Suppressor macrophage treated with lipopolysaccharide for 1 hour (primary cell): ENCODE measurements around the gene DPP6.

Experiments used
- DNase-seq, 3 donors: peaks; one replicate each; pipeline ENCODE4 v3.0.0-alpha.2; 2020 to 2022

The DPP6 gene

GRCh38 chr7:154564676-154565075 lies 512.5 kb downstream of the DPP6 start:
- no peak for DNase-seq

- DNase-seq: no peak
Observed at GRCh38 chr7:154566877-154567276, 514.7 kb downstream of the DPP6 start.

DNA sequence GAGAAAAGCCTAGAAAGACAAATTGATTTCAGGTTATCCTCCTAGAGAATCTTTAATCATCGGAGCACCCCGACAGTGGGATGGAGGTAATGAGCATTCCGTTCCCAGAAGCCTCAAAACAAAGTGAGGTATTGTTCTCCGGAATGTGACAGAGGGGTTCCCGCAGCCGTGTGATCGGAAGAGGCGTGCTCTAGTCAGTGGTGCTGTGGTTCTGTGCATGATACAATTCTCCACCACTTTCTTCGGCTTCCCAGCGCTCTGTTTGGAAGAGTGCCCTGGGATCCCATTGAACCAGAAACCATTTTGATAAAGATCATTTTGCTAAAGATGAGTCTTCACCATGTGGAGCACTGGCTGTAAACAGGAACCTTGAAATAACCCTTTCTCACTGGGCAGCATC lies 516.1 kb downstream of the DPP6 start:
- no peak for DNase-seq

DNA sequence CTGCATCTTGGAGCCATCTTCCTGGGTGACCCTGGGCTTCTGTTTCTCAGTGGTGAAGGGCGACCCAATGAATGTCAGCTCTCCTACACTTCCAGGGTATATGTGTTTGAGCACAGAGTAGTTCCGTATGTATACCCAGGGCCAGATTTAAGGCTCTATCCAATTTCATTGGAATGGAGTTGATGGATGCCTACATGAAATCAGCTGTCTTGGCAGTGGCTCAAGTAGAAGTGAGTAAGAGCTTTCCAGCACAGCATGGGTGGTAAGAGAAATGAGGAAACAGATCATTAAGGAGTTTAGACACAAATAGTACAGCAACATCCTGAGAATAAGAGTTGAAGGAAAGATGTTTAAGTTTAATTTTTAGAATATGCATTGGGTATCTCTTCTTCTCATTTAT lies 517.7 kb downstream of the DPP6 start:
- DNase-seq: no peak

- DNase-seq: no peak
Observed at GRCh38 chr7:154571772-154572171, 519.6 kb downstream of the DPP6 start.

DNA sequence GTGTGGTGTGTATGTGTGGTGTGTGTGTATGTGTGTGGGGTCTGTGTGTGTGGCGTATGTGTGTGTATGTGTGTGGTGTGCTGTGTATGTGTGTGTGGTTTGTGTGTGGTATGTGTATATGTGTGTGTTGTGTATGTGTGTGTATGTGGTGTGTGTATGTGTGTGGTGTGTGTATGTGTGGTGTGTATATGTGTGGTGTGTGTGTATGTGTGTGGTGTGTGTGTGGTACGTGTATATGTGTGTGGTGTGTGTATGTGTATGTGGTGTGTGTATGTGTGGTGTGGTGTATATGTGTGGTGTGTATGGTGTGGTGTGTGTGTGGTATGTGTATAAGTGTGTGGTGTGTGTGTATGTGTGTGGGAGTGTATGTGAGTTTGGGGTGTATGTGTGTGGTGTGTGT lies 522.0 kb downstream of the DPP6 start:
- DNase-seq: no peak

- no peak for DNase-seq
Observed at GRCh38 chr7:154575497-154575896, 523.3 kb downstream of the DPP6 start.

- no peak for DNase-seq
Observed at GRCh38 chr7:154576604-154577003, 524.4 kb downstream of the DPP6 start.

GRCh38 chr7:154577141-154577873 lies 525.1 kb downstream of the DPP6 start:
- DNase-seq: no peak

GRCh38 chr7:154578336-154578735 lies 526.1 kb downstream of the DPP6 start:
- no peak for DNase-seq

DNA sequence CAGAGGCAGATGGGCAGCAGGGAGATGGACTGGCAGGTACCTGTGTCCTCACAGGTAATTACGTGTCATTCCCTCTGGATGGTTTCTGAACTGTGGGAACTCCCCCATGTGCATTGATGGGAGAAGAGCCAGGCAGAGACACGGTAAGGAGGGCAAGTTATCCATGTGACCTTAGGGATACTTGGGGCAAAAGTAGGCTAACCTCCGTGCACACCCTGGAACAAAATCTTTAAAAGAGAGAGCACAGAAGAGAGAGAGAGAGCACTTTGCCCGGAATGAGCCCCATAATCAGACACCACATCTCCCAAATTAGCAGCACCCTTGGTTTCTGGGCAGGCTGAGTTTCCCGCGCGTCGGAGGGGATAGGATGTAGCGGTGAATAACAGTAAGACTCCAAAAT lies 527.5 kb downstream of the DPP6 start:
- no peak for DNase-seq

DNA sequence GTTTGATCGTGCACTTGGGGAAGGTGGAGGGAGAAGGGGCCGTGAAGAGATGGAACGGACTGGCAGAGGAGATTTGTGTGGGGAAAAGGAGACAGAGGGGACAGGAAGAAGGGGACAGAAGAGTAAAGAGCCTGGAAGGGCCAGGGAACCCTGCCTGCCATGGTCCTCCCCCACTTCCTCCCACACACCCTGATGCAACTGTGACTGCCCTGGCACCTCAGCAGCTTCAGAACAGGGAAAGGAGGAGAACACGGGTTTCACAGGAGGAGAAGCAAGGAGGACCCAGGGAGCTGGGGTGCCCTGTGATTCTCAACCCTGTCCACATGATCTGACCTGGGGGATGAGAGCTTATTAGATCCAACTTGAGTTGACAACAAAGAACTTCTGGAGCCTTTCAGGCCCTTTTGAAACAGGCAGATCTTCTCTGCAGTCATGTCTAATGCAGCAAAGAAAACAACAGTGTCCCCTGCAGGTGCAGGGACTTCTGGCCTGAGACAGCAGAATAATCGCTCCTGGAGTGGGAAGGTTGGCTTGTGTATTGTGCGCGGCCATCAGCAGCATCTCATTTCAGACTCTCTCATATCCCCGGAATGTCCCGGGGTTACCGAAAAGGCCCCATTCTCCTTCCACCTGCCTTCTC lies 529.2 kb downstream of the DPP6 start:
- no peak for DNase-seq

GRCh38 chr7:154583454-154583853 lies 531.3 kb downstream of the DPP6 start:
- no peak for DNase-seq

GRCh38 chr7:154584352-154585252 lies 532.4 kb downstream of the DPP6 start:
- DNase-seq: no peak

DNA sequence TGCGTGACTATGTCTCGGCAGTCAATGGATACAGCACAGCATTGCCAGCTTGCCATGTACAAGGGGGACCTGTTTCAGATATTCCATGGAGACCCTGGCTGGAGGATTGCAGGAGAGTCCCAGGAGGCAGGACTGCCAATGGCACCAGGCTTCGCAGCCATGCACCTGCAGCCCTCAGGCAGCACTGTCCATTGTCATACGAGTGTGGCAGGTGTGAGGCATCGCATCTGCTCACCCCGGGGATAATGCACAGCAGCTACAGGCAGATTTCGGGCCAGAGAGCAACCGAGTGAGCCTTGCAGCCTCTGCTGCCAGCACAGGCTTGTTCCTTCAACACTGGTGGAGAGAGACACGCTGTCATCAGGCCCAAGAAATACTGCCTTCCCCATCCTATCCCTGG lies 535.6 kb downstream of the DPP6 start:
- no peak for DNase-seq

DNA sequence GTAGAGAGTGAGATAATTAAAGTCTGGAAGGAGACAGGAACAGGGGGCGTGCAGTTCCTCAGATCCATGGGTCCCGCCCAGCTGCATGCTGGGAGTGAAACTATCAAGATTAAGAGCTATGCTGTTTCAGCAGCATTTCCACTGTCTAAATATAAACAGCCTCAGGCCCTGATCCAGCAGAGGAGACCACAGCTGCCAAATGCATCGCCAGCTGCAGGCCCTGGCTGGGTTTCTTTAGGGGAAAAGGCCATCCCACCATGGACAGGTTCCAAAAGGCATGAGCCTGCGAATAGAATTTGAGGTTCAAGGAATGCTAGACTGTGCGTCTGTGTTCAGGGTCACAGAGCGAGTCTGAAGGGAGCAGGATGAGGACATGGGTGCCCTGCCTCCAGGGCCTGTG lies 539.3 kb downstream of the DPP6 start:
- no peak for DNase-seq

- no peak for DNase-seq
Observed at GRCh38 chr7:154592388-154592787, 540.2 kb downstream of the DPP6 start.

GRCh38 chr7:154598396-154598795 lies 546.2 kb downstream of the DPP6 start:
- no peak for DNase-seq

DNA sequence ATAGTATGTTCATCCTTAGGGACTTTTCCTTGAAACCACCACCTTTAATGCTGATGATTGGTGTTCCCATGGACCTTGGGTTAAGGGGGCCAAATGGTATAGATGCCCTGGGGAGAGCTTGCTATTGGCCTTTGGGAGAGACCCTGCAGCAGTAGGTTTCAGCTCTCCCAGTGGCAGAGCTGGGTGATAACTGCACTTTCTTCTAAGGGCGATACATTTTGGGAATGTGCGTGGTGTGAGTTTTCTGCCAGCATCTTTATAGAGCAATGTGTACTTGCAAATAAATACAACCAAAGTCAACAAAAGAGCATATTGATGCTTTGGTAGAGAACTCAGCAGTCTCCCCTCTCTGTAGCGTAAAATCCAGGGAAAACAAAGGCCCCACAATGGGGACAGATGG lies 546.7 kb downstream of the DPP6 start:
- DNase-seq: no peak

- no peak for DNase-seq
Observed at GRCh38 chr7:154610903-154611302, 558.7 kb downstream of the DPP6 start.

DNA sequence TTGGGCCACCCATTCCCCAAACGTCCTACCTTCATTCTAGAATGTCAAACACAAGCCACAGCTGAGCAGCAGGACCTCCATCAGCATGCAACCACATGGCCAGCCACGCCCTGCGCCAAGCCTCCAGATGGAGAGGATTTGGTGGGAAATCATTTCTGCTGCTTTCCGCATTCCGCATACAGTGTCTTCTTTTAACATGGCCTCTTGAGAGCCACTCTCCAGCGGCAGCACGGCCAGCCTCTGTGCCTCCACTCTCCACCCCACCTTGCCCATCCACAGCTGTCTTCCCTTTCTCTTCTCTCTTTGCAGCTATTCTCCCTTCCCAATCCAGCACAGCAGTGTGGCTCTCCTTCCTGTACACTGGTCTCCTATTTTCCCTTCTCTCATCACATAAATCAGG lies 561.6 kb downstream of the DPP6 start:
- no peak for DNase-seq

DNA sequence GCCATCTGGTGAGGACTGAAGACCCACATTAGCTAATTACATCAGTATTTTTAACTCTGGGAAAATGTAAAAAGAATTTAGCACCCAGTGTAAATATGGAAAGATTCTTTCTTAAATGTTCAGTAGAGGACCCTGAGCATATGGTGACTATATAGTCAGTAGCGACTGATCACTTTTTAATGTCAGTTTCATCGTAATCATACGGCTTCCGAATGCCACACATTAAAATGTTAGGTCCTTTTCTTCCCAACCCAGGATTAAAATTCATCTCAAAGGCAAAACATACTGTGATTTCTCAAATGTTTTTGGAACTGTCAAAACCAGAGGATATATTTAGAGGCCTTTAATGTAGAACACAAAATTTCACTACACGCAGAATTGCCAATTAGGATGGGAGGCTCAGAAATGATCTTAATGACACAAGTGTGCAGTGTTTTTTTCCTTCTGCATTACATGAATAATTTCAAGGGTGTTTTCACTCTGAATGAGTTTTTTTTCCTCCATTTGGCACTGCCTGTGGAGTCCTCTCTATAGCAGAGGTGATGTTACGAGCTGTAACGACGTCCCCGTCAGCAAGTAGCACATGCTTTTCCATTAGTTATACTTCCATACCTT lies 568.0 kb downstream of the DPP6 start:
- no peak for DNase-seq

DNA sequence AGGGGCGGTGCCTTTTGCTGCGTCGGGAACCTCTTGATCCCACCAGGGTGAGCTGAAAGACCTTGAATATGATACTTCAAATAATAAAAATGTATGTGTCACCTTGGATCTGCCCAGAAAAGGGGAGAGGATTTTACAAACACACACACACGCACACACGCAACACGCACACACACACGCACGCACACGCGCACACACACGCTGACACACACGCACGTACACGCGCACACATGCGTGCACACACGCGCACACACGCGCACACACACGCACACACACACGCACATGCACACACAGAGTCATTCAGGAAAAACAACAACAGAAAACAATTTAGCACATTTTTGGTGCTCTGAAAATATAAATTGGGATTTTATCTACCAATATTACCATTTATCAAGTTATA lies 571.2 kb downstream of the DPP6 start:
- DNase-seq: no peak
